NB4 (cell line): Measurements from ENCODE around the gene CAMK2D.

Experiments
- DNase-seq: peaks from one replicate; pipeline ENCODE4 v3.0.0; 2010; ENCODE audit warnings: low read depth
- H3K4me3 ChIP-seq: one replicate; pipeline ENCODE4 v1.5.1; 2011; ENCODE audit warnings: mild to moderate bottlenecking, low read depth, low read length, moderate library complexity
- MAX ChIP-seq: IDR thresholded peaks from 2 replicates; pipeline ENCODE4 v1.6.1; 2011; ENCODE audit warnings: low read depth, low read length
- MYC ChIP-seq: IDR thresholded peaks from 2 replicates; pipeline ENCODE4 v1.6.1; 2011; ENCODE audit warnings: low read depth, low read length
- POLR2A ChIP-seq: IDR thresholded peaks from 2 replicates; pipeline ENCODE4 v1.6.1; 2011; ENCODE audit warnings: mild to moderate bottlenecking; ENCODE audit not compliant: insufficient read length; ENCODE audit errors: extremely low read depth
- TF ChIP-seq, protein P1 (sequence below): IDR thresholded peaks from one replicate; pipeline ENCODE4 v1.5.1; 2012; ENCODE audit warnings: low read depth, low read length

CAMK2D gene

DNA sequence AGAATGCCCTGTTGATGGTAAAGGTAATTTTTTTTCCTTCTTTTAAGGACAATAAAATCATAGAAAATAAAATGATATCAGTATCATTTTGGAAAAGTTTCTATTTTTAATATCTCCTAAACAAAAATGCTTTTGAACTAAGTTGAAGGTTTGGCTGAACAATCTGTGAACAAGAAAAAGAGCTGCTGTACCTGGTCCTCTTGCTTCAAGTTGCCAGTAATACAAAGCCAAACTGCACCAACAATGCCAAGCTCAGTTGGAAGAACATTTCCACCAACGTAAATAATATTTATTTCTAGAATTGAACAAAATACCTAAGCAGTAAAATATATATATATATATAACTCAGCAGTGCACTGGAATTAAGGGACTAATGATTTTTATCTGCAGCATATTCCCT, 132.8 kb downstream of the CAMK2D start:
- H3K4me3 ChIP-seq, result no peak overlapping the region
- no peak for DNase-seq
- TF ChIP-seq MAX (no peak), MYC (no peak), POLR2A (no peak)
- TF ChIP-seq, protein P1, sequence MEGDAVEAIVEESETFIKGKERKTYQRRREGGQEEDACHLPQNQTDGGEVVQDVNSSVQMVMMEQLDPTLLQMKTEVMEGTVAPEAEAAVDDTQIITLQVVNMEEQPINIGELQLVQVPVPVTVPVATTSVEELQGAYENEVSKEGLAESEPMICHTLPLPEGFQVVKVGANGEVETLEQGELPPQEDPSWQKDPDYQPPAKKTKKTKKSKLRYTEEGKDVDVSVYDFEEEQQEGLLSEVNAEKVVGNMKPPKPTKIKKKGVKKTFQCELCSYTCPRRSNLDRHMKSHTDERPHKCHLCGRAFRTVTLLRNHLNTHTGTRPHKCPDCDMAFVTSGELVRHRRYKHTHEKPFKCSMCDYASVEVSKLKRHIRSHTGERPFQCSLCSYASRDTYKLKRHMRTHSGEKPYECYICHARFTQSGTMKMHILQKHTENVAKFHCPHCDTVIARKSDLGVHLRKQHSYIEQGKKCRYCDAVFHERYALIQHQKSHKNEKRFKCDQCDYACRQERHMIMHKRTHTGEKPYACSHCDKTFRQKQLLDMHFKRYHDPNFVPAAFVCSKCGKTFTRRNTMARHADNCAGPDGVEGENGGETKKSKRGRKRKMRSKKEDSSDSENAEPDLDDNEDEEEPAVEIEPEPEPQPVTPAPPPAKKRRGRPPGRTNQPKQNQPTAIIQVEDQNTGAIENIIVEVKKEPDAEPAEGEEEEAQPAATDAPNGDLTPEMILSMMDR, result no peak

GRCh38 chr4:113627321-113627720, 134.2 kb downstream of the CAMK2D start:
- H3K4me3 ChIP-seq, result no peak overlapping the region
- TF ChIP-seq MAX (no peak), POLR2A (no peak)
- TF ChIP-seq, protein P1, result no peak
- no peak for DNase-seq

DNA sequence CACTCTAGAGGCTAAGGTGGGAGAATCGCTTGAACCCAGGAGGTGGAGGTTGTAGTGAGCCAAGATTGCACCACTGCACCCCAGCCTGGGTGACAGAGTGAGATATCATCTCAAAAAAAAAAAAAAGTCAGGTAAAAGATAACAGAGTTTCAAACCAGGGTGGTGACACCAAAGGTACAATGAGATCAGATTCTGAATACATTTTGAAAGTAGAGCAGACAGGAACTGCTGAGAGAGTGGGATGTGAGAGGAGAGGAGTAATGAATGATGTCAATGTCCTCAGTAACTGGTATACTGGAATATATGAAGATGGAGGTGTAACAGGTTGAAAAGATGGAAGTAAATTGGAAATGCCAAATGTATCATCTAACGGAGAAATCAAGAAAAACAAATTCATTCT, 135.6 kb downstream of the CAMK2D start:
- DNase-seq, result no peak
- TF ChIP-seq MYC (no peak), MAX (no peak), POLR2A (no peak)
- TF ChIP-seq, protein P1, result no peak
- H3K4me3 ChIP-seq, result no peak overlapping the region

DNA sequence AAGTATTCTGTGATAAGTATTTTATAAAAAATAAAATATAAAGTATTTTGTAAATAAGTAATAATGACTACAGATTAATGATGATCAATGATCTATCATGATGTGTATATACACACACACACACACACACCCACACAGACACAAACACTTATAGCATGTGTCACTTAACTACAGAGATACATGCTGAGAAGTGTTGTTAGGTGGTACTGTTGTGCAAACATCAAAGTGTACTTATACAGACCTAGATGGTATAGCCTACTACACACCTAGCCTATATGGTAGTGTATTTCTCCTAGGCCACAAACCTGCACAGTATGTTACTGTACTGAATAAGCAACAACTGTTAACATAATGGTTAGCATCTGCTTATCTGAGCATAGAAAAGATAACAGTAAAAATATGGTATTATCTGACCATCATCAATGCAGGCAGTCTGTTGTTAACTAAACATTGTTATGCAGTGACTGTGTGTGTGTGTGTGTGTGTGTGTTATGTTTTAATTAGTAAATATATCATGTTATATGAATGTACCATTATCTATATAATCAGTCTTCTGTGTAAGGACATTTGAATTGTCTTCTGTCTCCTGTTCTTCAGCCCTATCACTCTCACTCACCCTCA, 138.2 kb downstream of the CAMK2D start:
- no peak overlapping the region for H3K4me3 ChIP-seq
- no peak for TF ChIP-seq POLR2A
- DNase-seq, result no peak

DNA sequence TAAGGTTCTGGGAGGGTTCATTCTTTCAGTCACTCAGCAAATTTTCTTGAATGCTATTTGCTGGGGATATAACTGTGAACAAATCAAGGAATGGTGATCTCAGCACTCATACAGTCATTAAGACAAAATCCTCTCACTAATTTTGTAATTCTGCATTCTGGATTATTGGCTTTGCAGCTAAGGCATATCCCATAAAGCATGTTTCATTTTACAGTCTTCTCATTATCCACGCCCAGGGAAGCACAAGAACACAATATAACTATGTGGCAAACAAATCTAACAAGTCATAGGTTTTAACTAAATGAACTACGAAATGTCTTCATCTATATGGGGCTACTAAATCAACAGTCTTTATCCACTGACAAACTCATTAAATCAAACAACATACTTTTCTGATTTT, 139.9 kb downstream of the CAMK2D start:
- TF ChIP-seq, protein P1, result no peak
- TF ChIP-seq POLR2A (no peak), MAX (no peak), MYC (no peak)
- no peak for DNase-seq

DNA sequence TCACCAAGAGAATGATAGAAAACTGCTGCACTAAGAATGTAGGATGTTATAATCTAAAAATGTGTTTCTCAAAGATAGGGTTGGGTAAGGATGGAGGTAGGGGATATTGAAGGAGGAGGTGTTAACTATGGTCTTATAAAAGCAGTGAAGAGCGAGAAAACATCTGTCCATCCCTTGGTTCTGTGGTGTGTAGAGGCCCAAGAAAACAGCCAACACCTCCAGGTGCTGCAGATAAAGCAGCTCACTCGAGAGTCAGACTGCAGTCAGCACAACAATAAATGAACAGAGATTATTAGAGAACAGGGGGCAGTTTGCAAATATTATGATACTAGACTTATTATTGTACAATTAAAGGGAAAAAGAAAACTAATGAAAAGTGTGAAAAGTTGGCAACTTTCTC, 141.5 kb downstream of the CAMK2D start:
- TF ChIP-seq POLR2A, result no peak
- no peak for TF ChIP-seq MYC
- no peak for TF ChIP-seq MAX
- TF ChIP-seq, protein P1, result no peak
- DNase-seq, result no peak
- H3K4me3 ChIP-seq, result no peak overlapping the region

More for the DNA sequence above, 139.9 kb downstream of the CAMK2D start:
- no peak overlapping the region for H3K4me3 ChIP-seq
